Effector memory CD8-positive, alpha-beta T cell (primary cell): ENCODE results near the gene GALNTL6.

Experiments
- ATAC-seq: fragments of 150-1000 bp; cut with Tn5 transposase; replicated peaks from 2 replicates; pipeline ENCODE4 v1.10.0; 2021; ENCODE audit warnings: mild to moderate bottlenecking, moderate library complexity
- DNase-seq, 3 experiments: peaks; one replicate each; pipeline ENCODE4 v3.0.0; 2021
- H3K27ac Mint-ChIP-seq, 2 donors: one replicate each; pipeline ENCODE4 v1.8.0; 2022; ENCODE audit warnings: mild to moderate bottlenecking in 2 of 2, mixed read lengths in 2 of 2, moderate library complexity in 2 of 2
- H3K27me3 Mint-ChIP-seq, 2 donors: one replicate each; pipeline ENCODE4 v1.8.0; 2022; ENCODE audit warnings: mixed read lengths in 2 of 2
- H3K36me3 Mint-ChIP-seq: one replicate; pipeline ENCODE4 v1.8.0; 2022; ENCODE audit warnings: mild to moderate bottlenecking, moderate library complexity, mixed read lengths; ENCODE audit not compliant: insufficient read depth
- H3K4me1 Mint-ChIP-seq, 2 donors: one replicate each; pipeline ENCODE4 v1.8.0; 2022; ENCODE audit warnings: low read depth in 2 of 2, mixed read lengths in 2 of 2
- H3K4me3 Mint-ChIP-seq, 2 donors: one replicate each; pipeline ENCODE4 v1.8.0; 2022; ENCODE audit warnings: mild to moderate bottlenecking in 2 of 2, mixed read lengths in 2 of 2, moderate library complexity in 2 of 2
- H3K9me3 Mint-ChIP-seq, 2 donors: one replicate each; pipeline ENCODE4 v1.8.0; 2022; ENCODE audit warnings: mixed read lengths in 2 of 2

The GALNTL6 gene

GRCh38 chr4:172573899-172574298 lies 760.7 kb downstream of the GALNTL6 start:
- no peaks in the 10 kb centered on the region for H3K27me3 Mint-ChIP-seq
- no peak for ATAC-seq
- H3K36me3 Mint-ChIP-seq: no peaks in the 10 kb centered on the region
- H3K9me3 Mint-ChIP-seq: peaks cover 11 to 27% of the 10 kb centered on the region in 2 donors
- no peak overlapping the region for H3K4me3 Mint-ChIP-seq
- DNase-seq: no peak
- no peak overlapping the region for H3K27ac Mint-ChIP-seq
- H3K4me1 Mint-ChIP-seq: no peaks in the 10 kb centered on the region

GRCh38 chr4:172578712-172579111 lies 765.5 kb downstream of the GALNTL6 start:
- DNase-seq (no peak), ATAC-seq (no peak)
- H3K4me1 Mint-ChIP-seq: no peaks in the 10 kb centered on the region
- no peaks in the 10 kb centered on the region for H3K36me3 Mint-ChIP-seq
- peaks cover 6 to 12% of the 10 kb centered on the region in 2 donors for H3K9me3 Mint-ChIP-seq
- no peak overlapping the region for H3K27ac Mint-ChIP-seq
- H3K27me3 Mint-ChIP-seq: no peaks in the 10 kb centered on the region
- no peak overlapping the region for H3K4me3 Mint-ChIP-seq

GRCh38 chr4:172584816-172585215 lies 771.6 kb downstream of the GALNTL6 start:
- no peak overlapping the region for H3K4me3 Mint-ChIP-seq
- DNase-seq (no peak), ATAC-seq (no peak)
- no peaks in the 10 kb centered on the region for H3K27me3 Mint-ChIP-seq
- no peak overlapping the region for H3K27ac Mint-ChIP-seq
- H3K36me3 Mint-ChIP-seq: no peaks in the 10 kb centered on the region
- no peaks in the 10 kb centered on the region for H3K4me1 Mint-ChIP-seq
- H3K9me3 Mint-ChIP-seq: peaks cover 17 to 24% of the 10 kb centered on the region in 2 donors

GRCh38 chr4:172596206-172596605 lies 783.0 kb downstream of the GALNTL6 start:
- peaks cover 0 to 15% of the 10 kb centered on the region in 2 donors for H3K9me3 Mint-ChIP-seq
- no peak overlapping the region for H3K4me3 Mint-ChIP-seq
- no peaks in the 10 kb centered on the region for H3K4me1 Mint-ChIP-seq
- DNase-seq (no peak), ATAC-seq (no peak)
- H3K27me3 Mint-ChIP-seq: no peaks in the 10 kb centered on the region
- H3K27ac Mint-ChIP-seq: no peak overlapping the region
- H3K36me3 Mint-ChIP-seq: no peaks in the 10 kb centered on the region

GRCh38 chr4:172599554-172599953 lies 786.4 kb downstream of the GALNTL6 start:
- no peak overlapping the region for H3K27ac Mint-ChIP-seq
- no peak for ATAC-seq
- H3K27me3 Mint-ChIP-seq: no peaks in the 10 kb centered on the region
- no peaks in the 10 kb centered on the region for H3K4me1 Mint-ChIP-seq
- no peaks in the 10 kb centered on the region for H3K36me3 Mint-ChIP-seq
- no peak overlapping the region for H3K4me3 Mint-ChIP-seq
- peaks cover 0 to 2% of the 10 kb centered on the region in 2 donors for H3K9me3 Mint-ChIP-seq
- DNase-seq: no peak

- H3K36me3 Mint-ChIP-seq: no peaks in the 10 kb centered on the region
- ATAC-seq (no peak), DNase-seq (no peak)
- no peaks in the 10 kb centered on the region for H3K4me1 Mint-ChIP-seq
- H3K4me3 Mint-ChIP-seq: no peak overlapping the region
- no peaks in the 10 kb centered on the region for H3K27me3 Mint-ChIP-seq
- H3K9me3 Mint-ChIP-seq: peaks cover 4 to 14% of the 10 kb centered on the region in 2 donors
- H3K27ac Mint-ChIP-seq: no peak overlapping the region
These were observed 788.0 kb downstream of the GALNTL6 start for GRCh38 chr4:172601195-172601594.

GRCh38 chr4:172619218-172619617 lies 806.0 kb downstream of the GALNTL6 start:
- no peak overlapping the region for H3K4me3 Mint-ChIP-seq
- no peak for DNase-seq

GRCh38 chr4:172619798-172620197 lies 806.6 kb downstream of the GALNTL6 start:
- no peak overlapping the region for H3K27ac Mint-ChIP-seq
- no peaks in the 10 kb centered on the region for H3K4me1 Mint-ChIP-seq
- no peak for DNase-seq
- peaks cover 4% of the 10 kb centered on the region for H3K36me3 Mint-ChIP-seq
- ATAC-seq: no peak
- peaks cover 9 to 12% of the 10 kb centered on the region in 2 donors for H3K9me3 Mint-ChIP-seq
- no peak overlapping the region for H3K4me3 Mint-ChIP-seq
- H3K27me3 Mint-ChIP-seq: no peaks in the 10 kb centered on the region

More at GRCh38 chr4:172619218-172619617, 806.0 kb downstream of the GALNTL6 start:
- Mint-ChIP-seq H3K27me3 (no peaks in the 10 kb centered on the region), H3K9me3 (peaks cover 7 to 12% of the 10 kb centered on the region in 2 donors), H3K4me1 (no peaks in the 10 kb centered on the region), H3K36me3 (peaks cover 4% of the 10 kb centered on the region), H3K27ac (no peak overlapping the region)
- no peak for ATAC-seq

GRCh38 chr4:172628263-172628662 lies 815.1 kb downstream of the GALNTL6 start:
- DNase-seq (no peak), ATAC-seq (no peak)
- Mint-ChIP-seq H3K36me3 (no peaks in the 10 kb centered on the region), H3K27ac (no peak overlapping the region), H3K27me3 (no peaks in the 10 kb centered on the region), H3K9me3 (peaks cover 0 to 5% of the 10 kb centered on the region in 2 donors), H3K4me3 (no peak overlapping the region), H3K4me1 (no peaks in the 10 kb centered on the region)

- no peak for DNase-seq
- Mint-ChIP-seq H3K36me3 (no peaks in the 10 kb centered on the region), H3K4me1 (no peaks in the 10 kb centered on the region), H3K4me3 (no peak overlapping the region), H3K27ac (no peak overlapping the region), H3K27me3 (no peaks in the 10 kb centered on the region), H3K9me3 (peaks cover 0 to 9% of the 10 kb centered on the region in 2 donors)
- ATAC-seq: no peak
These were observed 817.1 kb downstream of the GALNTL6 start for GRCh38 chr4:172630280-172630679.

GRCh38 chr4:172631832-172632231 lies 818.6 kb downstream of the GALNTL6 start:
- DNase-seq (no peak), ATAC-seq (no peak)
- no peaks in the 10 kb centered on the region for H3K27me3 Mint-ChIP-seq
- no peaks in the 10 kb centered on the region for H3K36me3 Mint-ChIP-seq
- H3K4me1 Mint-ChIP-seq: no peaks in the 10 kb centered on the region
- H3K4me3 Mint-ChIP-seq: no peak overlapping the region
- H3K27ac Mint-ChIP-seq: no peak overlapping the region
- peaks cover 0 to 10% of the 10 kb centered on the region in 2 donors for H3K9me3 Mint-ChIP-seq

- Mint-ChIP-seq H3K36me3 (peaks cover 4% of the 10 kb centered on the region), H3K27ac (no peak overlapping the region), H3K9me3 (peaks cover 4 to 13% of the 10 kb centered on the region in 2 donors), H3K27me3 (no peaks in the 10 kb centered on the region), H3K4me1 (no peaks in the 10 kb centered on the region), H3K4me3 (no peak overlapping the region)
- no peak for DNase-seq
- no peak for ATAC-seq
These were observed 835.3 kb downstream of the GALNTL6 start for GRCh38 chr4:172648471-172648870.

GRCh38 chr4:172649143-172649542 lies 835.9 kb downstream of the GALNTL6 start:
- Mint-ChIP-seq H3K36me3 (peaks cover 4% of the 10 kb centered on the region), H3K4me1 (no peaks in the 10 kb centered on the region), H3K4me3 (no peak overlapping the region), H3K27ac (no peak overlapping the region), H3K9me3 (peaks cover 5 to 17% of the 10 kb centered on the region in 2 donors), H3K27me3 (no peaks in the 10 kb centered on the region)
- DNase-seq (no peak), ATAC-seq (no peak)

GRCh38 chr4:172650758-172651530 lies 837.7 kb downstream of the GALNTL6 start:
- peaks cover 4% of the 10 kb centered on the region for H3K36me3 Mint-ChIP-seq

More at GRCh38 chr4:172650758-172651530, 837.7 kb downstream of the GALNTL6 start:
- H3K27ac Mint-ChIP-seq: no peak overlapping the region
- DNase-seq: no peak
- H3K4me1 Mint-ChIP-seq: no peaks in the 10 kb centered on the region
- H3K27me3 Mint-ChIP-seq: no peaks in the 10 kb centered on the region
- peaks cover 5 to 17% of the 10 kb centered on the region in 2 donors for H3K9me3 Mint-ChIP-seq
- no peak for ATAC-seq
- H3K4me3 Mint-ChIP-seq: no peak overlapping the region
